Activated naive CD4-positive, alpha-beta T cell treated with anti-CD3 and anti-CD28 coated beads, Interleukin-2, amount 50 U/mL, for 24 hours (primary cell): ENCODE measurements around the gene LRMDA.

Experiments used
- H3K27ac Mint-ChIP-seq: one replicate; pipeline ENCODE4 v1.8.0; 2021; ENCODE audit warnings: mild to moderate bottlenecking, mixed read lengths
- H3K27me3 Mint-ChIP-seq: one replicate; pipeline ENCODE4 v1.8.0; 2021; ENCODE audit warnings: mixed read lengths
- H3K36me3 Mint-ChIP-seq: one replicate; pipeline ENCODE4 v1.8.0; 2021; ENCODE audit warnings: mixed read lengths
- H3K4me1 Mint-ChIP-seq: one replicate; pipeline ENCODE4 v1.8.0; 2021; ENCODE audit warnings: mixed read lengths
- H3K4me3 Mint-ChIP-seq: one replicate; pipeline ENCODE4 v1.8.0; 2021; ENCODE audit warnings: mild to moderate bottlenecking, mixed read lengths
- H3K9me3 Mint-ChIP-seq: one replicate; pipeline ENCODE4 v1.8.0; 2021; ENCODE audit warnings: mixed read lengths

LRMDA gene

GRCh38 chr10:76210211-76210610 lies 778.8 kb downstream of the LRMDA start:
- Mint-ChIP-seq H3K4me3 (no peak overlapping the region), H3K36me3 (no peaks in the 10 kb centered on the region), H3K4me1 (no peaks in the 10 kb centered on the region), H3K27ac (no peak overlapping the region), H3K9me3 (peaks cover 5% of the 10 kb centered on the region), H3K27me3 (no peaks in the 10 kb centered on the region)

DNA sequence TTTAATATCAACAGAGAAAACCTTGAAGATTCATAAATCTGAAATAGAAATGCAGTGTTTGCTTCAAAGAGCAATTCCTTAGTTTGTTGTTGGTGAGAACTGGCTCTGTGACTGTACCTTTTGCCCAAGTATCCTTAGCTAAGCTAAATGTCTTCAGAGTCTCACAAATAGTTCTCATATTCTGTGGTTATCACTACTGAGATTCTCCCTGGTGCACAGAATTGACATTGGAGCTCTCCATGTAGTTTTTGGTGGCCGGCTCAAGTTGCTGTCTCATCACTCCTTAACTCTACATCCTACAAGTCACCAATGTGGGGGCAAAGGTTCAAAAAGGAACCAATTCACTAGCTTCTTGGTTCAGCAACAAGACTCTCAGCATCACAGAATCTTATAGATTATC lies 780.3 kb downstream of the LRMDA start:
- H3K27ac Mint-ChIP-seq: no peak overlapping the region
- H3K27me3 Mint-ChIP-seq: no peaks in the 10 kb centered on the region
- H3K9me3 Mint-ChIP-seq: peaks cover 10% of the 10 kb centered on the region
- no peak overlapping the region for H3K4me3 Mint-ChIP-seq
- H3K36me3 Mint-ChIP-seq: no peaks in the 10 kb centered on the region
- no peaks in the 10 kb centered on the region for H3K4me1 Mint-ChIP-seq

DNA sequence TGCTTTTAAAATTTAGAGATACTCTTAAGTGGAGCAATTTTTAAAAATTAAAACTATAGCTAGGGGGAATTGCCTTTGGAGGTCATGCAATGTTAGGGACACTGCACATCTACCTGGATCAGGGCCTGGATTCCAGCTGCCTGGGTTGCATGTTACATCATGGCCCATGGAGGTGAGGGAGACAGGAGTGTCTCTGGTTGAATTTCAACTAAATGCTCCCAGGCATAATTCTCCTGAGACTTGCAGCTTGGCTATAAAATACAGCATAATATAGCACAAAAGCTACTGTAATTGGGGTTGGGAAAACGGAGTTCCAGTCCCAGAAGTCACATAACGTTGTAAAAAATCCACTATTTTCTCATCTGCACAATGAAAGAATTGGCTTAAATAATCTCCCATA lies 782.5 kb downstream of the LRMDA start:
- Mint-ChIP-seq H3K4me1 (no peaks in the 10 kb centered on the region), H3K36me3 (no peaks in the 10 kb centered on the region), H3K4me3 (no peak overlapping the region), H3K9me3 (peaks cover 10% of the 10 kb centered on the region), H3K27ac (no peak overlapping the region), H3K27me3 (no peaks in the 10 kb centered on the region)

DNA sequence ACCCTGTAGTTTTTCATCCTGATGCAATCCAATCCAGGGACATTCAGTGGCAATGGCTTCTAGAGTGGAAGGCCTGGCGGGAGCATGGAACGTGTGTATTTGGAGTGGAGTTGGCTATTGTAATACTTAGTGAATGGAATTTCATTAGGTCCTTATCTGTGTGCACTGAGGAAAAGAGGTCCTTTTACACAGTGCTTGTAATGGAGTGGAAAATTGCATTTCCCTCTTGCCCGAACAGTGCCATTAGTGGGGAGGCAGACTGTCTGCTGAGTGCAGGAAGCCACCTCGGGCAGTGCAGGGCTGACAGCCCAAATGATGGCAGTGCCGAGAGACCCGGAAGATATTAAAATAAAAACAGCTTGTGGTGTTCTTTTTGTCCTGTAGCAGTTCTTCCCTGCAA lies 786.6 kb downstream of the LRMDA start:
- H3K27ac Mint-ChIP-seq: no peak overlapping the region
- no peaks in the 10 kb centered on the region for H3K27me3 Mint-ChIP-seq
- no peak overlapping the region for H3K4me3 Mint-ChIP-seq
- H3K36me3 Mint-ChIP-seq: no peaks in the 10 kb centered on the region
- H3K9me3 Mint-ChIP-seq: peaks cover 5% of the 10 kb centered on the region
- H3K4me1 Mint-ChIP-seq: no peaks in the 10 kb centered on the region

DNA sequence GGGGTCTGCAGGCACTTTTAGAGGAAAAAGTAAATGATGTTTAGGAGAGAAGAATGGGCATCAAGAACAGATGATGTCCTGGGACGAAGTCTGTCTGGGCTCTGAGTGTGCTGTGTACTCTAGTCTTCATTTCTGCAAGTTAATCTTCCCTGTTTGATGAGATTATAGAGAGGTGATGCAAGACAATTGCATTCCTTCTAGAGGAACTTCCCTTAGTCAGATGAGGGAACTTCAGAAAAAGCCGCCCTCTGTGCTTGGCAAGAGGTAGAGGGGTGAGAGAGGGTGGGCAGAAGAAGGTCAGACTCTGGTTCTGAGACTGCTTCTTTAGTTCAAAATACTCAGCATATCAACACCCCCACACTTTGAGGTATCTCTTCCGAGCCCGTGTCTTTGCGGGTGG lies 797.9 kb downstream of the LRMDA start:
- H3K36me3 Mint-ChIP-seq: no peaks in the 10 kb centered on the region
- no peak overlapping the region for H3K4me3 Mint-ChIP-seq
- no peak overlapping the region for H3K27ac Mint-ChIP-seq
- H3K9me3 Mint-ChIP-seq: no peaks in the 10 kb centered on the region
- H3K4me1 Mint-ChIP-seq: no peaks in the 10 kb centered on the region
- H3K27me3 Mint-ChIP-seq: no peaks in the 10 kb centered on the region

GRCh38 chr10:76230921-76231285 lies 799.5 kb downstream of the LRMDA start:
- H3K27ac Mint-ChIP-seq: no peak overlapping the region
- H3K9me3 Mint-ChIP-seq: no peaks in the 10 kb centered on the region
- no peaks in the 10 kb centered on the region for H3K36me3 Mint-ChIP-seq
- H3K4me1 Mint-ChIP-seq: no peaks in the 10 kb centered on the region
- peak overlapping the region; percentile 34 for H3K4me3 Mint-ChIP-seq
- no peaks in the 10 kb centered on the region for H3K27me3 Mint-ChIP-seq

GRCh38 chr10:76231286-76231934 lies 800.0 kb downstream of the LRMDA start:
- H3K9me3 Mint-ChIP-seq: no peaks in the 10 kb centered on the region
- no peak overlapping the region for H3K4me3 Mint-ChIP-seq
- H3K27ac Mint-ChIP-seq: no peak overlapping the region
- H3K27me3 Mint-ChIP-seq: no peaks in the 10 kb centered on the region
- no peaks in the 10 kb centered on the region for H3K4me1 Mint-ChIP-seq
- H3K36me3 Mint-ChIP-seq: no peaks in the 10 kb centered on the region

DNA sequence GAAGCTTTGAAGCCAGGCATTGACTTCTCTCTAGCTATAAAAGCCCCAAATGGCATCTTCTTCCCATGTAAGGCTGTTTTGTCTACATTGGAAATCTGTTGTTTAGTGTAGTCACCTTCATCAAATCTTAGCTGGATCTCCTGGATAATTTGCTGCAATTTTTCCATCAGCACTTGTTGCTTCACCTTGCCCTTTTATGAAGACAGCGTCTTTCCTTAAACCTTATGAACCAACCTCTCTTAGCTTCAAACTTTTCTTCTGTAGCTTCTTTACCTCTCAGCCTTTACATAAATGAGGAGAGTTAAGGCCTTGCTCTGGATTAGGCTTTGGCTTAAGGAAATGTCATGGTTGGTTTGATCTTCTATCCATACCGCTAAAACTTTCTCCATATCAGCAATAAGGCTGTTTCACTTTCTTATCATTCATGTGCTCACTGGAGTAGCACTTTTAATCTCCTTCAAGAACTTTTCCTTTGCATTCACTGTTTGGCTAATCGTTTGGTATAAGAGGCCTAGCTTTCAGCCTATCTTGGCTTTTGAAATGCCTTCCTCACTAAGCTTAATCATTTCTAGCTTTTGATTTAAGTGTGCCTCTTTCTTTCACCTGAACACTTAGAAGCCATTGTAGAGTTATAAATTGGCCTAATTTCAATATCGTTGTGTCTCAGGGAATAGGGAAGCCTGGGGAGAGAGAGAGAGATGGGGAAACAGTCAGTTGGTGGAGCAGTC lies 803.2 kb downstream of the LRMDA start:
- H3K36me3 Mint-ChIP-seq: no peaks in the 10 kb centered on the region
- no peaks in the 10 kb centered on the region for H3K4me1 Mint-ChIP-seq
- no peaks in the 10 kb centered on the region for H3K27me3 Mint-ChIP-seq
- peaks cover 4% of the 10 kb centered on the region for H3K9me3 Mint-ChIP-seq
- no peak overlapping the region for H3K27ac Mint-ChIP-seq
- no peak overlapping the region for H3K4me3 Mint-ChIP-seq

DNA sequence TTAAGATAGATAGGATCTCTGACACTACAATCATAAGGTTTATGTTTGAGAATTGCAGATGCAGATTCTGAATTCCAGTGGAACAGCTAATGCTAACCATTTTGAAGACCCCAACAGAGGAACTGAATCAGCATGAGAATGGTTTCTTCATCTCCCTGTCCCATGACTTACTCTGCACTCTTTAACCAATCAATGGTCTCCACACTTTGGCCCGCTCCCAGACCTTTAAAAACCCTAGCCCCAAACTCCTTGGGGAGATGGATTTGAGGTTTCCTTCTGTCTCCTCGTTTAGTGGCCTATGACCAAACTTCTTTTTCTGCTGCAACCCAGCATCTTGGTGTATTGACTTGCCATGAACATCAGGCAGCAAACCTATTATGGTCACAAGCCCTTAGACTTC lies 804.9 kb downstream of the LRMDA start:
- no peak overlapping the region for H3K27ac Mint-ChIP-seq
- H3K27me3 Mint-ChIP-seq: no peaks in the 10 kb centered on the region
- peaks cover 5% of the 10 kb centered on the region for H3K9me3 Mint-ChIP-seq
- no peak overlapping the region for H3K4me3 Mint-ChIP-seq
- H3K4me1 Mint-ChIP-seq: no peaks in the 10 kb centered on the region
- H3K36me3 Mint-ChIP-seq: no peaks in the 10 kb centered on the region

DNA sequence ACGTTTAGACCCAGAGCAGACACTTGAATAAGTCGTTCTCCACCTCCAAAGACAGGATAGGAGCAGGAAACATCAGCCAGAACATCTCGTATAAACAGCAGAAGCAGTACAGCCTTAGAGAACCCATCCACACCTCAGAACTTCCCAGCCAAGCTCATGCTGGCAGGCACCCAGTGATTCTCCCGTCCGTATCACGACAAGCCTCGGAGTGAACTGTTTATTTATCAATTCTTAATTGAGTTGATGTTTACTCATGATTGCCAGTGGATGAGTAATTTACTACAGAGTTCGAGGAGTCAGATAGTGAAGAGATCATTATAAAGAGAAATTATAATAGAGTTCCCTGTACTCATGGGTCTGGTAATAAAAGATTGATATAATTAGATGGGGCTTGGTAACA lies 811.5 kb downstream of the LRMDA start:
- no peak overlapping the region for H3K4me3 Mint-ChIP-seq
- no peaks in the 10 kb centered on the region for H3K4me1 Mint-ChIP-seq
- H3K27ac Mint-ChIP-seq: no peak overlapping the region
- H3K27me3 Mint-ChIP-seq: no peaks in the 10 kb centered on the region
- H3K36me3 Mint-ChIP-seq: no peaks in the 10 kb centered on the region
- H3K9me3 Mint-ChIP-seq: peaks cover 5% of the 10 kb centered on the region

DNA sequence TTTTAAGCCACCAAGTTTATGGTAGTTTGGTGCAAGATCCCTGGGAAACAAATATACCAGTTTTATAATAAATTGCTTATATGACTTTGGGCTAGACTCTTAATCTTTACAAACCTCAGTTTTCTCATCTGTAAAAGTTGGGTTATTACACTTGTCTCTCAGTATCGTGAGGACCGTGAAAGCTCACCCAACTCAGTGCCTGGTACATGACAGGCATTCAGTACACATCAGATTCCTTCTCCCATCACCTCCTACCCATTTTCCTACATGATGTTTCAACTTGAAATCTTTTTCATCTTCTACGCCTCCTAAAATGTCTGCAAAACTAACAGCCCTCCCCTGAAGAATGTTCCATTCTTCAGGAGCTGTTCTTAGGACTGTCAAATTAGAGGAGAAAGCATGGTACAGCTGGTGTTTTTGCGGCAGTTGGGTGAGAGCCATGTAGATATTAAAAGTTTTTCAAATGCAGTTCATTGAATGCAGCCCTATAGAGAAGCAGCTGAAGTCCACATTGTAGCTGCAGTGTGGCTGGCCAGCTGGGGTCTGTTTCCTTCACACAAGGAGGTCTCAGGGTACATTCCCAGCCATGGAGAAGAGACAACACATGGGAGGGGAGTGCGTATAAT lies 812.8 kb downstream of the LRMDA start:
- no peaks in the 10 kb centered on the region for H3K27me3 Mint-ChIP-seq
- H3K4me3 Mint-ChIP-seq: no peak overlapping the region
- peaks cover 5% of the 10 kb centered on the region for H3K9me3 Mint-ChIP-seq
- no peak overlapping the region for H3K27ac Mint-ChIP-seq
- H3K4me1 Mint-ChIP-seq: no peaks in the 10 kb centered on the region
- no peaks in the 10 kb centered on the region for H3K36me3 Mint-ChIP-seq

- no peaks in the 10 kb centered on the region for H3K27me3 Mint-ChIP-seq
- no peaks in the 10 kb centered on the region for H3K4me1 Mint-ChIP-seq
- no peak overlapping the region for H3K4me3 Mint-ChIP-seq
- H3K36me3 Mint-ChIP-seq: no peaks in the 10 kb centered on the region
- no peak overlapping the region for H3K27ac Mint-ChIP-seq
- no peaks in the 10 kb centered on the region for H3K9me3 Mint-ChIP-seq
These were observed 814.6 kb downstream of the LRMDA start for GRCh38 chr10:76245951-76246495.

DNA sequence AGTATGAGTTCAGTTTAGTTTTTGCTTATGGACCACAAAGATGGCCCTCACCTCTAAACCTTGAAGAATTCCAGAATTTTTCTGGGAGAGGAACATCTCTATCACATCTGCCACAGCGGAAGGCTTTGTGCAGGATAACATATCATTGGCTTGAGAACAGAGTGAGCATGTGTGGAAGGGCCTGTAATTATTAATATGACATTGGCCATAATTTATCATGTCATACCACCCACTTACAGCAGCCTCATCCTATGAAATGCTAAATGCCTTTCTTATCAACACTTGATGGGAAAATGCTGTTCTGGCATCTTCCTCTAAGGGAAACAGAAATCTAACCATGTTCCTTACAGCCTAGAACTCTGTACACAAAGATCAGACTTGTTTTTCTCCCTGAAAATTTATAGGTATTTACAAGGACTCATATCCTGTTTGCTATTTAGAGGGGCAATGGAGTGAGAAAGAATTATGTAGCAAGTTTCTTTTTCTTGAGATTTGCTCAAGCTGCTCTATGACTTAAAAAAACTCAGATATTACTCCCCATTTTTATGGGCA lies 817.3 kb downstream of the LRMDA start:
- H3K4me1 Mint-ChIP-seq: no peaks in the 10 kb centered on the region
- H3K27ac Mint-ChIP-seq: no peak overlapping the region
- H3K9me3 Mint-ChIP-seq: no peaks in the 10 kb centered on the region
- no peaks in the 10 kb centered on the region for H3K36me3 Mint-ChIP-seq
- no peaks in the 10 kb centered on the region for H3K27me3 Mint-ChIP-seq
- H3K4me3 Mint-ChIP-seq: no peak overlapping the region

GRCh38 chr10:76251841-76252671 lies 820.6 kb downstream of the LRMDA start:
- H3K4me1 Mint-ChIP-seq: no peaks in the 10 kb centered on the region
- H3K27ac Mint-ChIP-seq: no peak overlapping the region
- H3K36me3 Mint-ChIP-seq: no peaks in the 10 kb centered on the region
- H3K9me3 Mint-ChIP-seq: peaks cover 10% of the 10 kb centered on the region
- no peak overlapping the region for H3K4me3 Mint-ChIP-seq
- no peaks in the 10 kb centered on the region for H3K27me3 Mint-ChIP-seq

- no peak overlapping the region for H3K27ac Mint-ChIP-seq
- peaks cover 10% of the 10 kb centered on the region for H3K9me3 Mint-ChIP-seq
- H3K27me3 Mint-ChIP-seq: no peaks in the 10 kb centered on the region
- no peaks in the 10 kb centered on the region for H3K4me1 Mint-ChIP-seq
- no peak overlapping the region for H3K4me3 Mint-ChIP-seq
- no peaks in the 10 kb centered on the region for H3K36me3 Mint-ChIP-seq
These were observed 821.3 kb downstream of the LRMDA start for GRCh38 chr10:76252733-76253132.
